Stimulated activated CD4-positive, alpha-beta T cell treated with anti-CD3 and anti-CD28 coated beads, Interleukin-2, amount 100 ng/mL, for 24 hours (primary cell): ENCODE measurements around the gene ZNF182.
A peak's percentile ranks its signal among the peaks of the same experiment; 100 is the strongest.
"Not testable (repeated sequence)": the region's sequence is repeated elsewhere in the genome, so short reads cannot be mapped to it uniquely, and the experiment has no call there.

Source experiments
- DNase-seq, 2 donors: peaks; one replicate each; pipeline ENCODE4 v3.0.0-alpha.2; 2020

ZNF182 gene

DNA sequence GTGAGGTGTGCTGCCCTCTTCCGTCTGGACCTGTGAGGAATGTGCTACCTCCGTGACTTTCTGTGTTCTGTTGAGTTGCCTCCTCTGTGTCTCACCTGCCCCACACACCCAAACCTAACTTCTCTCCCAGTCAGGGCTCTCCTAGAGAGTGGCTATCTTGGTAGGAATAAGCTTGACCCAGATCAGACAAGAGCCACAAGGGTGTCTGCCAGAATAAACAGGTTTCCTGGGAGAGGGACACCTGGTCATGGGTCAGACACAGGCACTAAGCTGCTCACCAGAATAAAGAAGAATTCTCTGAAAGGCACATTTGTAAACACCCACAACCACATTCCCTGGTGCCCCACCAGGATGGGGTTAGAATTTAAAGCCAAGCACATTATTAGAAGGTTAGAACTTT is 11.1 kb downstream of the ZNF182 start:
- DNase-seq: no peak

DNA sequence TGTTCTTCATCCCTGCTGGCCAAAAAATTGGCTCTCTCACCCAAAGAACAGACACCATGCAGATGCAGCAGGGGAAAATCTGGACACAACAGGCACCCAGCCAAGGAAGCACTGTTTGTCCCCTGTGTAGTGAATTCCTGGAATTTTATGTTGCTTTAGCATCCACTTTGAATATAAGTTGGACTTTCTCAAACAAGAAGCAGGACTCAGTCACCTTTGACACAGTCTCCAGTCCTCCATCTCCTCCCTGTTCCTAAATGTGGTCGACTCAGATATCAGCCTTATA is 11.8 kb downstream of the ZNF182 start:
- DNase-seq: no peak

DNA sequence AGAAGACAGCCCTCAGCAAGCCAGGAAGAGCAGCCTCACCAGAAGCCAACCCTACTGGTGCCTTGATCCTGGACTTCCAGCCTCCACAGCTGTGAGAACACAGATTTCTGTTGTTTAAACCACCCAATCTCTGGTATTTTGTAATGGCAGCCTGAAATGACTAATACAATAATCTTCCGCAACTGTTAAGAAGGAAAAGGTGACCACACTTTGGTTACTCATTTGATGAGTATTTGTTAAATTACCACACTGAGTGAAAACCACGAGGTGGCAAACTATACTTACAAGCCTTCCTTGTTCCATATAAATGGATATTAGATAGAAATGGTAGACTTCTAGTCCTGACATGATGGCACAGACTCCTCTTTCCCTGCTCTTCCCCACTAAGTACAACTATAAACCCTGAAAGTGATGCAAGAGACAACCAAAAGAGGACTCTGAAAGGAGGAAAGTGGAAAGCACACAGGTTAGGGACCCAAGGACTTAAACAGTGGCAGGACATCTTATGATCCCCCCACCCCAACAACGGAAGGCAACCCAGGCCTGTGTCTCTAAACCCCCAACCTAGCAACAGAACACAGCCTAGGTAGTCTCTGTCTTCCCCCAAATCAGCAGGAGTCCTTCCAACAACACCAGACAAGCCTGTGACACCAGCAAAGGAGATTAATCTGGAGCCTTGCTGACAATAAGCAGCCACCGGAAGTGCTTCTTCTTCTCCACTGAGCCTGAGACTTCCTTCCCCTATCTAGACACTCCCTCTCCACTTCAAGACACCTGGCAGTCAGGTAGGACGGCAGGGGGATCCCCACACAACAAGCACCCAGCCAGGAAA is 12.3 kb downstream of the ZNF182 start:
- no peak for DNase-seq

DNA sequence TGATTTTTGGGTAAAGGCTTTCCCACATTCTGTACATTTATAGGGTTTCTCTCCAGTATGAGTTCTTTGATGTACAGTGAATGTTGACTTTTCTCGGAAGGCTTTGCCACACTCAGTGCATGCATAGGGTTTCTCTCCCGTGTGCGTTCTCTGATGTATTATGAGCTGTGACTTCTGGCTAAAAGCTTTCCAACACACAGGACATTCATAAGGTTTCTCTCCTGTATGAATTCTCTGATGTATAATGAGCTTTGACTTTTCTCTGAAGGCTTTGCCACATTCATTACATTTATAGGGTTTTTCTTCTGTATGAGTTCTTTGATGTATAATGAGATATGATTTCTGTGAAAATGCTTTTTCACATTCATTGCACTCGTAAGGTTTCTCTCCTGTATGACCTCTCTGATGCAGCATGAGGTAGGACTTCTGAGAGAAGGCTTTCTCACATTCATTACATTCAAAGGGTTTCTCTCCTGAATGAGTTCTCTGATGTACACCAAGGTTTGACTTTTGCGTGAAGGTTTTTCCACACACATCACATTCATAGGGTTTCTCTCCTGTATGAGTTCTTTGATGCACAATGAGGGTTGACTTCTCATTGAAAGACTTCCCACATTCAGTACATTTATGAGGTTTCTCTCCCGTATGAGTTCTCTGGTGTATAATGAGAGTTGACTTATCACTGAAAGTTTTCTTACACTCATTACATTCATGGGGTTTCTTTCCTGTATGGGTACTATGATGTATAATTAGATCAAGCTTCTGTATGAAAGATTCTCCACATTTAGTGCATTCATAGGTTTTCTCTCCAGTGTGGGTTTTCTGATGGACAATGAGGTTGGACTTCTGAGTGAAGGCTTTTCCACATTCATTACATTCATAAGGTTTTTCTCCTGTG is 27.3 kb downstream of the ZNF182 start:
- no peak for DNase-seq

DNA sequence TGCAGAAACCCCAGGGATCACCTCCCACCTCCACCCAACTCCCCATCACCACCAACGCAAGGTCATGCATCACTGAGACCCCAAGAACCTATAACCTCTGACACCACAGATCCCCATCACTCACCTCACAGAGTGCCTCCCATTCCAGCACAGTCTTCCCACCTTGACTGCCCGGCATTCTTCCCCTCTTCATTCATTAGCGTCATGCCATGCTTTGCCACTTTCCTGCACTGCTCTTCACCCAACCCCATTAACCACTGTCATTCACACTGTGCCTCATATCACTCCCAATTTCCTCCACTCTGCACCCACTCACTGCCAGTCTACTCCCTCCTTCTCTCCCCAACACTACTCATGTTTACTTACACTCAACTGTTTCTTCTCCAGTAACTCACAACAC is 30.6 kb downstream of the ZNF182 start:
- DNase-seq: no peak

DNA sequence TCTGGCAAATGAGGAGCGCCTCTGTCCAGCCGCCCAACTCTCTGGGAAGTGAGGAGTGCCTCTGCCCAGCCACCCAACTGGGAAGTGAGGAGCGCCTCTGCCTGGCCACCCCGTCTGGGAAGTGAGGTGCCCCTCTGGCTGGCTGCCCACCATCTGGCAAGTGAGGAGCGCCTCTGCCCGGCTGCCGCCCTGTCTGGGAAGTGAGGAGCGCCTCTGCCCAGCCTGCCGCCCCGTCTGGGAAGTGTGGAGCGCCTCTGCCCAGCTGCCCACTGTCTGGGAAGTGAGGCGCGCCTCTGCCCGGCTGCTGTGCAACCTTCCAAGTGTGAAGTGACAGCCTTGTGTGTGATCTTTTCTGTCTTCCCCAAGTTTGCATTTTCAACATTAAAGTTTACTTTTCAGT is 38.3 kb downstream of the ZNF182 start:
- DNase-seq: not testable (repeated sequence)

DNA sequence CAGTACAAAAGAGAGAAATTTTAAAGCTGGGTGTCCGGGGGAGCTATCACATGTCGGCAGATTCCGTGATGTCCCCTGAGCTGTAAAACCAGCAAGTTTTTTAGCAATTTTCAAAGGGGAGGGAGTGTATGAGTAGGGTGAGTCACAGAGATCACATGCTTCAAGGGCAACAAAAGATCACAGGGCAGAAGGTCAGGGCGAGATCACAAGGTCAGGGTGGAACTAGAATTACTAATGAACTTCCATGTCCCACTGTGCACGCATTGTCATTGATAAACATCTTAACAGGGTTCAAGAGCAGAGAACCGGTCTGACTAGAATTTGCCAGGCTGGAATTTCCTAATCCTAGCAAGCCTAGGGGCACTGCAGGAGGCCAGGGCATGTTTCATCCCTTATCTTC is 42.0 kb downstream of the ZNF182 start:
- DNase-seq: not testable (repeated sequence)

DNA sequence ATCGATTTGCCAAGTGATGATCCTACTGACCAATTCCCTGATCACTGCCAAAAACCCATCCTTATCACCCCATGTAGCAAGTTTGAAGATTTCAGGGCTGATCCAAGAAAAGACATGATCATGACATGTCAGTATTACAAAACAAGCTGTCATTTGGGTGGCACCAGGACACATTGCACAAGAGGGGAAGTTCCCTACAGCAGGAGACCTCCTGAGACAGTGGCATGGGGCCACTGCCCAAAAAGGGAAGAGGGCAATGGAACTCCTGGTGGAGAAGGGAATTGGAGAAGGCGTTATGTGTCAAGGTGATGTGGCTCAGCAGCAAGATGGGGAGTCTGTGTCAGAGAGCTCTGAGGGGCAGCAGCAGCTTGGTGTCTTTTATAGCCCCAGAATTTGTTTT is 43.4 kb downstream of the ZNF182 start:
- DNase-seq: no peak

DNA sequence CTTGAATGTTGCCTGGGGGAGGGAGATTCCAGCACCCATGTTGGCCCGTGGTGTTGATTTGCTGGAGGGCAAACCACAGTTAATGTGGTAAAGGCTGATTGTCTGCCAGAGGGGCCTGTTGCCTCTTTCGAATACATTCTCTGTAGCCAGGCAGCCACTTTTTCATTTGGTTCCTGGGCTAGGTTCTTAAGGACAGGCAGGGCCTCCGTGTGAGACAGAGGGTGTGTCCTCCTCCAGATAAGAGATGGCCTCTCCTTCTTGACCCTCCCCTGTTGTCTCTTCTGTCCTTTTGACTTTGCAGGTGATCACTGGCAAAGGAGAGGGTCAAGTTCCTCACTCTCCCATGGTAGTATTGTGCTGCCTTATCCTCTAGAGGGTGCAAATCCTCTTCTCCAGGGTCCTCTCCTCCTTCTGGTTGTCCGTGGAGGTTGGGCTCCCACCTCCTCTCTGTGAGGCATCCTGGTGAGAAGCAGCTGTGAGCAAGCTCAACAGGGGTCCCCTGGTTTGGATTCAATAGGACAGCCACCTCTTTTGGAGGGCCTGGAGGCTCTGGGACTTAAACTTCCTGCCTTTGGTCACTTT is 44.9 kb downstream of the ZNF182 start:
- peak in 1 of 2 donors; percentile 3 for DNase-seq

DNA sequence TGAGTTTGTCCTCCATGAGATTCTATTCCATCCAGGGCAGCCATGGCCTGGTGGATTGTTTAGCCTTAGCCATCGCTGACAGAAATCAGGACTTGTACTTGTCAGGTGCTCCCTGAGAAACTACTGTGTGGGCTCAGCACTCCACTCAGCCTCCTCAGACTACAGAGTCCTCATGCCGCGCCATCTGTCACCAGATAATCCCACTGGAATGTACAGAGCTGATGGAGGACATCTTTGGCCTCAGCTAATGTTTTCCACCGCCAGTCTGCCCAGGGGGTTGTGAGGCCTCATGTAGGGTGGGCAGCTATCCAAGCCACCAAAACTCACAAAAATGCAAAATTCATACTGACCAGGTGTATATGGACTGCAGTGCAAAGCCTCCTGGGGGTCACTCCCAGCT is 45.6 kb downstream of the ZNF182 start:
- not testable (repeated sequence) for DNase-seq

DNA sequence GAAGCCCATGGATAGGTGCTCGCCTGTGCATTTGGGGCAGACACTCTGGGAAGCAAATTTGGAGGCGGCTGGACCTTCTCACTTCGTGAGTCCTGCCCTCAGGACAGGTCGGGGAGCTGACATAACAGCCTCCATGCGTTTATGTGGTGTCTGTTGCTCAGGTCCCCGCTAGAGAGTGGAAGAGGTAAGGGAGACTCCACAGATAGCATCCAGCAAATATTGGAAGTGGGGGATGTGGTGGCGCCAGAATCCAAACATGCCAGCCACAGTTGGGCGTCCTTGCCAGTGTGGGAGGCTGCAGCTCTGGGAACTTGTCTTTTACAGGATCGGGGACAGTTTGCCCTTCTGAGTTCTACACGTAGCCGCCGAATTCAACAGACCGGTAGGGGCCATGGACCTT is 47.8 kb downstream of the ZNF182 start:
- no peak for DNase-seq

DNA sequence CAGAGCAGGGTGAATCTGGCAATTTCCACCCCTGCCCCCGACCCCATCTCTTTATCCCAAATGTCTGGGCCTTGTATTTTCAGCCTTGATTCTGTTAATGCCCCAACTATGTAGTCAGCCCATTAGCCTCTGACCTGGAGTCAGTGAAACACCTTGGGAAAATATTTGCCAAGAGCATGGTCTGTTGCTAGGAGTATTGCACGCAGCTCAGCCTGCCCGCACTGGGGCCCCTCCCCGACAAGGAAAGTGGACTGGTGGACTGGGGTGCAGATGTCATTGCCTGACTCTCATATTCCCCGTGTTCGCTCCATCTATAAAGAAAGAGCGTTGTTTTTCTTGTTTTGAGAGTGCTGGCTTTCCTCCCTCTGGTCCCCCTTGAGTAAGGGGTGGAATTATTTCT is 48.5 kb downstream of the ZNF182 start:
- not testable (repeated sequence) for DNase-seq

DNA sequence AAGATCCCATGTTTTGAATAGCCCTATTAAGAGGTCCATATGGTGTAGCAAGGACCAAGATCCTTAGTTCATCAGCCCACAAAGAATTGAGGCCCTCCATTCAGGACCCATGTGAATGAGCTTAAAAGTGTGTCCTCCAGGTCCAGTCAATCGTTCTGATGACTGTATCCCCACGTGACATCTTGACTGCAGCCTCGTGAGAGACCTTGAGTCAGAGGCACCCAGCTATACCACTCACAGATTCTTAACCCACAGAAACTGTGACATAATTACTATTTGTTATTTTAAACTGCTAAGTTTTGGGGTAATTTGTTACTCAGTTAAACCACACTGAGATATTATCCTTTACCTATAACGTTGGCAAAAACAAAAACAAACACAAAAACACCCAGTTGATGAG is 62.4 kb downstream of the ZNF182 start:
- DNase-seq: no peak

DNA sequence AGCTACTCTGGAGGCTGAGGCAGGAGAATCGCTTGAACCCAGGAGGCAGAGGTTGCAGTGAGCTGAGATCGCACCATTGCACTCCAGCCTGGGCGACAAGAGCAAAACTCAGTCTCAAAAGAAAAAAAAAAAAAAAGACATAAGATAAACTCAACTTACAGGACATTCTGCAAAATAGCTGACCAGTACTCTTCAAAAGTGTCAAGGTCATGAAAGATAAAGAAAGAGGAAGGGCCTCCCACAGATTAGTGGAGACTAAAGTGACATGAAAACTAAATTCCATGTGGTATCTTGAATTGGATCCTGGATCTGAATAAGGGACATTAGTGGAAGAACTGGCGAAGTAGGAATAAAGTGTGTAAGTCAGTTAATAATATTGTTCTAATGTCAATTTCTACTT is 63.3 kb downstream of the ZNF182 start:
- no peak for DNase-seq

DNA sequence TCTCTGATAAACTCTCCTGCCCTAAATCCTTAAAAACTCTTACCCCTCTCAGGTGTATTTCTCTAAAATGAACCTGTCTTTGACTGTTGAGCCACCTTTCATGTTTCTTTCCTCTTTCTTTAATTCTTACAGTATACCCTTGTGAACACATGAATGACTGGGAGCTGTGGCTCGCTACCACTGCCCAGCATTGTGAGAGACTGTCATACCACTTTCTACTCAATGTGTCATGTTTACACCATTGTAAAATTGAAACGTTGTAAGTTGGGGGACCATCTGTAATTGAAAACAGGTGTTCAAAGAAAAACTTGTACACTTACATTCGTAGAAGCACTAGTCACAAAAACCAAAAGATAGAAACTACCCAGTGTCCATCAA is 66.9 kb downstream of the ZNF182 start:
- no peak for DNase-seq

DNA sequence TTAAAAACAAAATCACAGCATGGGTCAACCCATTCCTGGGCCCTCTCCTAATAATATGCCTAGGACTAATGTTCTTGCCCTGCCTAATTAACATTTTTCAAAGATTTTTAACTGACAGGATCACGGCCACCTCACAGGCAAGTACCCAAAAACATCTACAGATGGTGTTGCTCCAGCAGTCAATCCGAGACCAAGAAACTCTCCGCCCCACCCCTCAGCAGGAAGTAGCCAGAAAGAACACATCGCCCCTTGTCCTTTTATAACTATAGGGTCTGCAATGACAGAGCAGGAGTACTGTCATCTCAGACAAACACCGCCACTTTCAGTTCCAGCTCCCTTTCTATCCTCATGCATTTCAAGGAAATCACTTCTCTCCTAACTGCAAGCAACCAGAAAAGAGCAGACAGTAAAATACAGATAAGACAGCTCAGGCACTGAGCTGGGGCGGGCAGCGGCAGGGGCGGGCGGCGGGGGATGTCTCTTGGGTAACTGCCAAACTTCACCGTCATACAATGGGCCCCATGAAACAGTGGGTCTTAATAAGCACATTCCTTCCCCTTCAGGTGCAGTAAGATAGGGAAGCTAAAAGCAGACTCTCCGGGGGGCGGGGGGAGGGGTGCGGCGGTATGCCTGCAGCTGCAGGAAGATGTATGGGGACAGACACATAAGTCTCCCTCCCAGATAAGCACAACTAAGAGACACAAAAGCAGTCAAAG is 67.4 kb downstream of the ZNF182 start:
- no peak for DNase-seq

DNA sequence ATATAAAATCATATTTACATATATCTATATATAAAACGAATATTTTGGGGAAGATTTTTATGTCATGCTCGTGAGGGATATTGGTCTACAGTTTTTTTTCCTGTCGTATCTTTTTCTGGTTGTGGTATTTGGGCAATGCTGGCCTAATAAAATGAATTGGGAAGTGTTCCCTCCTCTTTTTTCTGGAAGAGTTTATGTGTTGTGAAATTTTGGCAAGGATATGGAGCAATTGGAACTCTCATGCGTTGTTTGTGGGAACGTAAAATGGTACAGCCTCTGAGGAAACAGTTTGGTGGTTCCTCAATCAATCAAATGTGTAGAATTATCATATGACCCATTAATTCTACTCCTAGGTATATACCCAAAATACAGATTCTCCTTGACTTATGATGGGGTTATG is 69.8 kb downstream of the ZNF182 start:
- no peak for DNase-seq

DNA sequence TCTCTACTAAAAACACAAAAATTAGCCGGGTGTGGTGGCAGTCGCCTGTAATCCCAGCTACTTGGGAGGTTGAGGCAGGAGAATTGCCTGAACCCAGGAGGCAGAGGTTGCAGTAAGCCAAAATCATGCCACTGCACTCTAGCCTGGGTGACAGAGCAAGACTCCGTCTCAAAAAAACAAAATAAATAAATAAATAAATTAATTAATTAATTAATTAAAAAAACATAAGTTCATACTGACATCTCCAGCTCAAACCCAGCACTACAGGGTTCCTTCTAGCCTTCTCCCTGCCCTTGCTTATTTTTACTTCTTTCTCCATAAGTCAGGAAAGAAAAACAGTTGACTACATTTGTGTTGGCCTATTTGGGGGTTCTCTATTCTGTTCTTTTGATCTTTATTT is 71.8 kb downstream of the ZNF182 start:
- DNase-seq: not testable (repeated sequence)

DNA sequence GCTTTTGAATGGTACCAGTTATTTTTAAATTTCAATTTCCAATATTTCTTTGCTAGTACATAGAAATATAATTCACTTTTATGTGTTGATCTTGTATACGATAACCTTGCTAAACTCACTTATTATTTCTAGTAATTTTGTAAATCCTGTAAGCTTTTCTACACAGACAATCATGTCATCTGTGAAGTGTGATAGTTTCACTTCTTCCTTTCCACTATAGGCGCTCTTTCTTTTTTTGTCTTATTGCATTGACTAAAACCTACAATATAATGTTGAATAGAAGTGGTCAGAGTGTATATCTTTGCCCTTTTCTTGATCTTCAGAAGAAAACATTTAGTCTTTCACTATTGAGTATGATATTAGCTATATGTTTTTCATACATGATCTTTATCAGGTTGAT is 76.6 kb downstream of the ZNF182 start:
- DNase-seq: no peak
